GM23338 (cell line): ENCODE data around the gene CCN5. TPM values are rescaled to one million over a fixed set of nuclear protein-coding genes. Genes with fewer than 3 reads are reported as not detected.

Experiments
- ATAC-seq: fragments of 200-7000 bp; cut with Tn5 transposase; 3 replicates; pipeline ENCODE4 v1.9.1; 2020
- DNase-seq: peaks from one replicate; pipeline ENCODE4 v3.0.0-alpha.2; 2015; ENCODE audit warnings: low spot score
- H2AFZ ChIP-seq: fragments of 200-600 bp; sonication (generic); 2 replicates; pipeline ENCODE4 v1.8.0; 2016; ENCODE audit warnings: antibody characterized with exemption, mild to moderate bottlenecking, moderate library complexity
- H3F3A ChIP-seq: fragments of 200-600 bp; sonication (generic); replicated peaks from 2 replicates; pipeline ENCODE4 v1.8.0; 2017; ENCODE audit warnings: antibody characterized with exemption, mixed run types, low read depth
- H3K27ac ChIP-seq: fragments of 200-600 bp; sonication (generic); 2 replicates; pipeline ENCODE4 v1.6.1; 2016; ENCODE audit warnings: low read depth
- H3K27me3 ChIP-seq: fragments of 200-600 bp; sonication (generic); 2 replicates; pipeline ENCODE4 v1.8.0; 2016; ENCODE audit warnings: mild to moderate bottlenecking, mixed run types, moderate library complexity; ENCODE audit not compliant: insufficient read depth
- H3K36me3 ChIP-seq: fragments of 200-600 bp; sonication (generic); 2 replicates; pipeline ENCODE4 v1.8.0; 2016; ENCODE audit warnings: mild to moderate bottlenecking; ENCODE audit not compliant: insufficient read depth
- H3K4me1 ChIP-seq: fragments of 200-600 bp; sonication (generic); 2 replicates; pipeline ENCODE4 v1.8.0; 2016; ENCODE audit warnings: mild to moderate bottlenecking, moderate library complexity; ENCODE audit not compliant: insufficient read depth
- H3K4me2 ChIP-seq: fragments of 200-600 bp; sonication (generic); 2 replicates; pipeline ENCODE4 v1.7.1; 2017; ENCODE audit warnings: mixed run types
- H3K4me3 ChIP-seq: fragments of 200-600 bp; sonication (generic); 2 replicates; pipeline ENCODE4 v1.6.1; 2016; ENCODE audit warnings: mixed run types
- H3K79me2 ChIP-seq: fragments of 200-600 bp; sonication (generic); replicated peaks from 2 replicates; pipeline ENCODE4 v1.8.0; 2017; ENCODE audit warnings: mild to moderate bottlenecking; ENCODE audit not compliant: insufficient read depth
- H3K9me2 ChIP-seq: fragments of 200-600 bp; sonication (generic); 2 replicates; pipeline ENCODE4 v1.8.0; 2017; ENCODE audit not compliant: insufficient read depth
- H4K20me1 ChIP-seq: fragments of 200-600 bp; sonication (generic); replicated peaks from 2 replicates; pipeline ENCODE4 v1.8.0; 2017; ENCODE audit warnings: mild to moderate bottlenecking; ENCODE audit not compliant: insufficient read depth
- H3K27ac Mint-ChIP-seq: 2 replicates; pipeline ENCODE4 v1.8.0; 2020; ENCODE audit warnings: inconsistent platforms, mild to moderate bottlenecking, moderate library complexity, mixed read lengths
- H3K27me3 Mint-ChIP-seq: 3 replicates; pipeline ENCODE4 v1.8.0; 2022; ENCODE audit warnings: low read depth, mild to moderate bottlenecking, moderate library complexity, mixed read lengths, inconsistent platforms; ENCODE audit not compliant: insufficient read depth, poor library complexity
- H3K36me3 Mint-ChIP-seq: 3 replicates; pipeline ENCODE4 v1.8.0; 2021; ENCODE audit warnings: low read depth, mild to moderate bottlenecking, inconsistent platforms, moderate library complexity, mixed read lengths
- H3K4me1 Mint-ChIP-seq: 3 replicates; pipeline ENCODE4 v1.8.0; 2020; ENCODE audit warnings: mild to moderate bottlenecking, inconsistent platforms, mixed read lengths
- H3K4me3 Mint-ChIP-seq: 3 replicates; pipeline ENCODE4 v1.8.0; 2021; ENCODE audit warnings: moderate library complexity, mild to moderate bottlenecking, inconsistent platforms, mixed read lengths
- H3K9me3 Mint-ChIP-seq: 3 replicates; pipeline ENCODE4 v1.8.0; 2020; ENCODE audit warnings: moderate library complexity, mild to moderate bottlenecking, inconsistent platforms, mixed read lengths
- CREB1 ChIP-seq: fragments of 250-450 bp; sonication (Bioruptor Pico); IDR thresholded peaks from 2 replicates; pipeline ENCODE4 v1.5.0; 2020; ENCODE audit warnings: low read depth, mild to moderate bottlenecking, moderate library complexity
- CTCF ChIP-seq, 2 experiments: fragments of 200-600 bp in 1 of 2; sonication (generic) in 1 of 2; conservative IDR thresholded peaks; 2 replicates each; pipeline versions ENCODE4 v1.5.1 to v1.6.1; 2016 to 2017; ENCODE audit warnings: antibody characterized with exemption in 2 of 2, low read depth in 2 of 2, mild to moderate bottlenecking in 2 of 2, moderate library complexity in 1 of 2
- ETS1 ChIP-seq: IDR thresholded peaks from 2 replicates; pipeline ENCODE4 v1.6.1; 2016; ENCODE audit warnings: antibody characterized with exemption
- EZH2 ChIP-seq: fragments of 200-600 bp; sonication (generic); IDR thresholded peaks from one replicate; pipeline ENCODE4 v1.8.0; 2017; ENCODE audit warnings: antibody characterized with exemption, mild to moderate bottlenecking, low read depth; ENCODE audit not compliant: unreplicated experiment
- EZH2phosphoT487 ChIP-seq: fragments of 200-600 bp; sonication (generic); IDR thresholded peaks from one replicate; pipeline ENCODE4 v1.8.1; 2018; ENCODE audit warnings: antibody characterized with exemption; ENCODE audit not compliant: unreplicated experiment
- JUNB ChIP-seq: IDR thresholded peaks from one replicate; pipeline ENCODE4 v1.6.1; 2016; ENCODE audit warnings: antibody characterized with exemption; ENCODE audit not compliant: unreplicated experiment
- POLR2AphosphoS5 ChIP-seq: IDR thresholded peaks from 2 replicates; pipeline ENCODE4 v1.6.1; 2016; ENCODE audit warnings: antibody characterized with exemption, low read depth
- REST ChIP-seq: IDR thresholded peaks from one replicate; pipeline ENCODE4 v1.6.1; 2018; ENCODE audit warnings: antibody characterized with exemption; ENCODE audit not compliant: unreplicated experiment
- STAT1 ChIP-seq: IDR thresholded peaks from one replicate; pipeline ENCODE4 v1.6.1; 2016; ENCODE audit warnings: antibody characterized with exemption; ENCODE audit not compliant: unreplicated experiment
- ZNF114 ChIP-seq: fragments of 250-450 bp; sonication (Bioruptor Pico); IDR thresholded peaks from 2 replicates; pipeline ENCODE4 v1.5.0; 2020; ENCODE audit warnings: mild to moderate bottlenecking, moderate library complexity
- ZNF331 ChIP-seq: fragments of 250-450 bp; sonication (Bioruptor Pico); IDR thresholded peaks from 2 replicates; pipeline ENCODE4 v1.5.0; 2020; ENCODE audit warnings: low read depth, mild to moderate bottlenecking, moderate library complexity
- ZNF462 ChIP-seq: fragments of 250-450 bp; sonication (Bioruptor Pico); IDR thresholded peaks from 2 replicates; pipeline ENCODE4 v1.5.0; 2020; ENCODE audit warnings: mild to moderate bottlenecking, moderate library complexity
- polyA plus RNA-seq: library from polyadenylated mRNA; unstranded; fragments of >200 nt; fragmentation: Nextera tagmentation; extraction: Ambion mirVana; gene quantifications from 2 replicates; pipeline ENCODE4 v1.2.1, GENCODE V29; 2016
- total RNA-seq: library from RNA; depleted of rRNA; stranded (reverse); fragments of >200 nt; shearing (Covaris generic); gene quantifications from 2 replicates; pipeline ENCODE4 v1.2.3, GENCODE V29; 2014

CCN5 gene
- total and polyA plus RNA-seq, 2 experiments from 2014 or later = not detected

- no peaks in the 10 kb centered on the region for H3K36me3 Mint-ChIP-seq
- no peak overlapping the region for H3K4me3 ChIP-seq
- H2AFZ ChIP-seq = no peak overlapping the region
- H3K27me3 Mint-ChIP-seq = peaks cover 7% of the 10 kb centered on the region
- H3K4me1 Mint-ChIP-seq = peaks cover 6% of the 10 kb centered on the region; the same call in 2 of the 3 replicates
- H3K4me3 Mint-ChIP-seq = no peak overlapping the region
- no peaks in the 10 kb centered on the region for H3F3A ChIP-seq
- no peaks in the 10 kb centered on the region for H4K20me1 ChIP-seq
- TF ChIP-seq POLR2AphosphoS5 = no peak
- no peak for TF ChIP-seq EZH2phosphoT487
- no peak for TF ChIP-seq ZNF331 (CRISPR knock-in tag)
- no peak for TF ChIP-seq ETS1
- no peak for TF ChIP-seq ZNF114 (CRISPR knock-in tag)
- no peak for TF ChIP-seq CREB1 (CRISPR knock-in tag)
- TF ChIP-seq REST = no peak
- no peak for TF ChIP-seq STAT1
- TF ChIP-seq EZH2 = no peak
- TF ChIP-seq ZNF462 = no peak
- no peak for TF ChIP-seq JUNB
- no peak for TF ChIP-seq CTCF (conservative IDR thresholded peaks at IDR 0.05; ENCODE audit: low read depth in 2 of 2)
- H3K9me3 Mint-ChIP-seq = no peaks in the 10 kb centered on the region
- ATAC-seq = no peak
- no peak overlapping the region for H3K27ac Mint-ChIP-seq
- no peaks in the 10 kb centered on the region; the same call in 1 of the 2 replicates for H3K4me1 ChIP-seq
- H3K27ac ChIP-seq = no peak overlapping the region
- no peaks in the 10 kb centered on the region for H3K9me2 ChIP-seq
- no peak for DNase-seq
- no peak overlapping the region for H3K4me2 ChIP-seq
- no peaks in the 10 kb centered on the region for H3K36me3 ChIP-seq
- no peaks in the 10 kb centered on the region for H3K79me2 ChIP-seq
- no peaks in the 10 kb centered on the region for H3K27me3 ChIP-seq
These were observed 8.1 kb upstream of the CCN5 start for GRCh38 chr20:44707018-44707579.
